HG02642 (cell line): ENCODE results near the gene TGFBR3L.
A peak's percentile ranks its signal among the peaks of the same experiment; 100 is the strongest.
"Not testable (repeated sequence)": the region's sequence is repeated elsewhere in the genome, so short reads cannot be mapped to it uniquely, and the experiment has no call there.

ENCODE experiments used
- ATAC-seq: cut with Tn5 transposase; IDR thresholded peaks from one replicate; pipeline ENCODE4 v1.9.1; 2021; ENCODE audit warnings: mild to moderate bottlenecking; ENCODE audit not compliant: unreplicated experiment, poor library complexity

TGFBR3L gene

GRCh38 chr19:7926727-7927604 lies 12.3 kb downstream of the TGFBR3L start:
- no peak for ATAC-seq

- no peak for ATAC-seq
Measured at GRCh38 chr19:7927605-7928333, 13.1 kb downstream of the TGFBR3L start.

DNA sequence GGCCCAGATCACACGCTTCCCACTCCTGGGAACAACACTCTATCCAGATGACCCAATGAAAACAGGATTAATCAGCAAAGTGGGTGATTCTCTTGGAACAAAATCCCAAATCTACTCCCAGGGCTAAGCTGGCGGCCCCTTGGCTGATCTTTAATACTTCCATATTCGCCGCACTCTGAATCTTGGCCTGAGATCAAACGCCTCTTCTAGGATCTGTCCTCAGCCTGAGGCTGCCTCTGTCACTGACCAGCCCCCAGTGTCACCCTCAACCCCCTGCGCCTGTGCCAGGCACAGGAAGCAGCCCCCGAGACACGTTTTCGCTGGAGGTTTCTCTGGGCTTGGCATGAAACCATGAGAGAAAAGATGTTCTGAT lies 13.7 kb downstream of the TGFBR3L start:
- no peak for ATAC-seq

DNA sequence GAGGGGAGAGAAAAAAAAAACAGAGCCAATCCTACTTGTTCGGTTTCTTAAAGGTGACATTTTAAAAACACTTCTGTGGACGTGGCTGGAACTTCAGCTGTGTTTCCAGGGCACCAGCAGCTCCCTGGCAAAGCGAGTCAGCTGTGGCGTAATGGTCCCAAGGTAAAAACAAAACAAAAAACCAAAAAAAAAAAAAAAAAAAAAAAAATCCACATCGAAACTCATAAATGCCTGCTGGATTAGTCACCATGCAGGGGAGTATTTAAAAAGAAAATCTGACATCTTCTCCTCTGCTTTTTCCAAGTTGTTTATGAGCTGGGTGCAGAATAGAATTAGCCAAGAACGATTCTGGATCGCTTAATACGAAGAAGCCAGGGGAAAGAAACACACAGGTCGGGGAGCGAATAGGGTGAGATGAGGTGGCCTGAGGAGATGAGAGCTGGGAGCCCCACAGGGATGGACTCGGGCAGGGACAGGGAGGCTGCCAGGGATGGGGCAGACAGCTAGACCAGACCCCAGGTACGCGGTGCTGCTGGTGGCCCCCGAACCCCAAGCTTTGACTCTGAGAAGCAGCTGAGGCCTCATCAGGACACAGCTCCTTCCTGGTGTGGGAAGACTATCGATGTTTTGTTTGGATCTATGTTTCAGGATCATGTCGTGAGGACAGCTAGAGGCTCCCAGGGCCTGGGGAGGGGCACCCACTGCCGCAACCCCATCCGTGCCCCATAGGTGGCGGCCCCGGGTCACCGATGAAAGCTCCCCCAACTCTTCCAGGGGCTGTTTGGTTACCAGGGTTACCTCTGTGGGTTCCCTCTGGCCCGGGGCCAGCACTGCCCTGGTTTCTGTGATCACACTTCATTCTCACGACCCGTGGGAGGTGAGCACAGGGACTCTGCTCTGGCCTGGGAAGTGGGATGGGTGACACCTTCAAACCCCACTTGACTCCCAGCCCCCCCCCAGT lies 14.4 kb downstream of the TGFBR3L start:
- no peak for ATAC-seq

DNA sequence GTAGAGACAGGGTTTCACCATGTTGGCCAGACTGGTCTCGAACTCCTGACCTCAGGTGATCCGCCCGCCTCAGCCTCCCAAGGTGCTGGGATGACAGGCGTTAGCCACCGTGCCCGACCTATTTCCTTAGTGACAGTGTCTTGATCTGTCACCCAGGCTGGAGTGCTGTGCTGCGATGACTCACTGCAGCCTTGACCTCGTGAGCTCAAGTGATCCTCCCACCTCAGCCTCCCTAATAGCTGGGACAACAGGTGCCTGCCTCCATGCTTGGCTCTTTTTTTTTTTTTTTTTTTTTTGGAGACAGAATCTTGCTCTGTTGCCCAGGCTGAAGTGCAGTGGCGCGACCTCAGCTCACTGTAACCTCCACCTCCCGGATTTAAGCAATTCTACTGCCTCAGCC lies 15.4 kb downstream of the TGFBR3L start:
- not testable (repeated sequence) for ATAC-seq

DNA sequence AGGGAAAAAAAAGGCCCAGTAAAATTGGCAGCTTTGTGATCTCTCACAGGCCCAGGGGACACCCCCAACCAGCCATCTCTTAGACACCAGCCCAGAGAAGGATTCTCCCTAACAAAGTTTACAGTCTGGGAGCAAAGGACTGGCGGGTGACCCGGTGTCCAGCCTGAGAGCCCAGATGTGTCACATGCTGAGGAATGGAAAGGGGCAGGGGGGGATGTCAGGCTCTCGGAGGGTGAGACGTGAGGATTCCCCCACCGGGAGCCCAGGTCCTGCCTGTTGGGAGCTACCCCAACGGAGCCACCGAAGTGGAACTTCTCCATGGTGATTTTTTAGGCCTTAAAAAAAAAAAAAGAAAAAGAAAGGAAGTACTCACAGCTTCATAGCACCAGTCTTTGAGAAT lies 16.1 kb downstream of the TGFBR3L start:
- ATAC-seq = no peak

DNA sequence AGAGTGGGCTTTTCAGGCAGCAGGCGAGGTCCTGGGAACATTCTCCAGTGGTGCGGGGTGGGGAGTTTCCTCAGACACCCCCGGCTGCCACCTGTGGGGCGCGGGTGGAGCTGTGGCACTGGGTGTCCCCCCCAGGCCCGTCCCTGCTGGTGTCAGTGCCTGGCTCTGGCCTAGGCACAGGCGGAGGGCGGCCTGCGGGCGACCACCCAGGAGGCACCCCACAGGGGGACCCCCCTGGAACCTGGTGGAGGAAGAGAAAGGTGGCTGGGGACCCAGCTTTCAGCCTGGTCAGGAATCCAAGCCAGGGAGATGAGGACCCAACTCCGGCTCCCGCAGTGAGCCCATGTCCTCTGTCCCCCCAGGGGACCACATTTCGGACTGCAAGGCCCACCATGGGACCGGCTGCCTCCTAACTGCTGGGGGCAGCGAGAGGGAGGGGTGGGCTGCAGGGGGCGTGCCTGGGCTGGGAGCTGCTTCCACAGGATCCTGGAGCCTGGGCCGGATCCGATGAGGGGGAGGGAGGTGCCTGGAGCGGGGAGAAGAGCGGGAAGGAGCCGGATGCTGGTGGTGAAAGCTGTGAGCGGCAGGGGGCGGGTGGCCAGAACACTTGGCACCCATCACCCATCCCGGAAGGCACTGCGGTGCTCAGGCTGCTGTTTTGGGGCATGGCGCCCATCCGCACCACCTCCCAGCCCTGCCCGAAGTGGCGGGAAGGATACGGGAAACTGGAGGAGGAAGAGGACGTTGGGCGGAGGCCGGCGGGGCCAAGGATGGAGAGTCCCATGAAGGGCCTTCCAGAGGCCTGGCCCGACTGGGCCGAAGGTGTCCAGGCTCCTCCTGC lies 16.8 kb downstream of the TGFBR3L start:
- ATAC-seq = no peak

- no peak for ATAC-seq
Measured at GRCh38 chr19:7932276-7932929, 17.8 kb downstream of the TGFBR3L start.

- no peak for ATAC-seq
Measured at GRCh38 chr19:7932930-7933300, 18.3 kb downstream of the TGFBR3L start.

GRCh38 chr19:7933411-7933810 lies 18.8 kb downstream of the TGFBR3L start:
- ATAC-seq = no peak

DNA sequence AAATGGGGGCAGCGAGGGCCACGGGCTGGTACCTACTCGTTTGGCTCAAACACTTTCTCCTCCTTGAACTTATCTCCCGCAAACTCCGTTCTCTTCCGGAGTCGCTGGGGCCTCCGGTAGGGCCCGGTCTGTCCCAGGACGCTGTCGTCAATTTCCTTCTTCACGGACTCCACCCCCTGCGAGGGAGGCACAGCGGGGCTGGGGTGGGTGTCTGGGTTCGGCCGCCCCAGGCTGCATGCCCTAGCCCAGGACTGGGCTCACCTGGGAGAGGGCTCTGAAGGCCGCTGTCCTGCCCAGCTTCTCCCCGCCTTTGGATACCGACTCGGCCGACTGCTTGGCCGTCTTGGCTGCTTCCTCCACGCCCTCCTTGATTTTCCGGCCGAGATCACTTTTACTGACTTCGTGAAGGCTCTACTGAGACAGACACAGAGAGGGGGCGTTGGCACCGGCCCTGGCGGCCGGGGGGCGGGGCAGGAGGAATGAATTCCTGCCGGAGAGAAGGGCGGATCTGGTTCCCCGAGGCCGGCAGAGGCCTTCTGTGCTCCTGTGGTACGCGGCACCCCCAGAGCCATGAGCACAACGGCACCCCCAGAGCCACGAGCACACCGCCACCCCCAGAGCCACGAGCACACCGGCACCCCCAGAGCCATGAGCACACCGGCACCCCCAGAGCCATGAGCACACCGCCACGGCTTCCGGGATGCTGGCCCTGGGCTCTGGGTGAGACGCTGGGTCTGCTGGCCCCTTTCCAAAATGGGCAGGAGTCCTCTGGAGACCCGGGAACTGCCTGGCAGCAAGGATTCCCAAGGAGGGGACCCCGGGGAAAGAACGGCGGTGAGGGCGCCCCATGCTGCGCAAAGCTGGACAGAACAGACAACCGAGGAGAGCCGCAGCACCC lies 19.4 kb downstream of the TGFBR3L start:
- ATAC-seq = no peak

DNA sequence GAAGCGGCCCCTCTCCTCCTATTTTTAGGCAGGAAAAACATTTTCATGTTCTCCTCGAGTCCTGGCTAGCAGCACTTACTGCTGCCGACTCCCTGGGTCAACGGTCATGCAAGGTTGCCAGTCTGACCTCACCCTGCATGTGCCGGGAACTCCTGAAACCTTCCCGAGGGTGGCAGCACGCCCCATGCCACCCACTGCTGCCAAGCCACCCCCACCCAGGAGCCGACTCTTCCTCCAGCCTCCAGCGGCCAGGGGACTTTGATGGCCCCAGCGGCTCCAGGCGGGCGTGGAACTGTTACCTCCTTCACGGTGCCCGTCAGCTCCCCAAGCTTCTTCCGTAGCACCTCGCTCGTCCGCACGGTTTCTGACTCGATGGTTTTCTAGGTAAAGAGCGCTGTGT lies 20.1 kb downstream of the TGFBR3L start:
- no peak for ATAC-seq

DNA sequence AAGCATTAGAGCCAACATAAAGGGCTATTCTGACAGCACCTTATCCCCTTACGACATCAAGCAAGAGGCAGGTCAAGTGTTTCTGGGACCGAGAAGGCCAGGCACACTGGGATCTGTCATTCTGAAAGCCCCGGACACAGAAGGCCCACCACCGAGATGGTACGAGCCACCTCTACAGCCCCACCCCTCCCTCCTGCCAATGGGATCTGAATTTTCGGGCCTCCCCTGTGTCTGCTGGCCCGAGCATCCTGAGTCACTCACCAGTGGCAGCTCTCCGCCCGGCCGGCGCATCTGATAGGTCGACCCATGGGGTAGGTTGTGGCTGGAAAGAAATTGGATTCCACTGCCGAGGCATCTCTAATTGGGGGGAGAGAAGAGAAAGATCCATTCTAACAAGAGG lies 26.2 kb downstream of the TGFBR3L start:
- ATAC-seq = no peak

DNA sequence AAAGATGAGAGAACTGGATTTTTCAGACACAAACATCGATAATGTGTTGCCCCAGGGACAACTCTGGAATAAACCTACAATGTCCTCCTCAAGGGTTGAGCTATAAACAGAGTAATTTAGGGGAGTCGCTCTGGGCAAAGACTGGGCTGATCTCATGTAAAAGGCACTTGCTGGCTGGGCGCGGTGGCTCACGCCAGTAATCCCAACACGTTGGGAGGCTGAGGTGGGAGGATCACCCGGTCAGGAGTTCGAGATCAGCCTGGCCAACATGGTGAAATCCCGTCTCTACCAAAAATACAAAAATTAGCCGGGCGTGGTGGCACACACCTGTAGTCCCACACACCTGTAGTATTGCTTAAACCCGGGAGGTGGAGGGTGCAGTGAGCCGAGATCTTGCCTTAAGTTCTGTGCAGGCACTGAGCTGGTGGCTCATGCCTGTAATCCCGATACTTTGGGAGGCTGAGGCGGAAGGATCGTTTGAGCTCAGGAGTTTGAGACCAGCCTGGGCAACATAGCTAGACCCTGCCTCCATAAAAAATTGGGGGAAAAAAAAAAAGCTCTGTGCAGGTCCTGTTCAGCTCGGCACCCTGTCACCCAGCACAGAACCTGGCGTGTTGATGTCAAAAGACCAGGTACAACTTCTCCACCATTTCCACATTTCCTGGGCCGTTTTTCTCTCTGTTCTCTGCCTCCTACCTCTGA lies 27.4 kb downstream of the TGFBR3L start:
- ATAC-seq = no peak

DNA sequence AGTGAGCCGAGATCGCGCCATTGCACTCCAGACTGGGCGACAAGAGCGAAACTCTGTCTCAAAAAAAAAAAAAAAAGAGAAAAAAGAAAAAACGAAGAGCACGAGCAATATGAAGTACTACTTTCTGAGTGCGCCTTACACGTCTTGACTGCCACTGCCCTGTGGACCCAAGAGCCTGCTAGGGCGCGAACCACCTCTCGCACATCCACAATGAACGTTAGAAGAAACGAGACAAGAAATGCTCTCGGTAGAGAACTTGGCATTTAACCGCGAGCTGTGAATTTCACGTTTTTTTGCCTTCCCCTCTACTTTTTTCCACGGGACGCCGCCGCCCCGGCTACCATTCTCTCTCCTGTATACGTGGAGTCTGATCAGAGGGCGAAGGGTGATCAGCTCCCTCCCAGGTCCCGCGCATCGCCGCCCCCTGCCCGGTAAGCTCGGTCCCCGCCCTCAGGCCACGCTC lies 28.4 kb downstream of the TGFBR3L start:
- peak; percentile 19 for ATAC-seq

DNA sequence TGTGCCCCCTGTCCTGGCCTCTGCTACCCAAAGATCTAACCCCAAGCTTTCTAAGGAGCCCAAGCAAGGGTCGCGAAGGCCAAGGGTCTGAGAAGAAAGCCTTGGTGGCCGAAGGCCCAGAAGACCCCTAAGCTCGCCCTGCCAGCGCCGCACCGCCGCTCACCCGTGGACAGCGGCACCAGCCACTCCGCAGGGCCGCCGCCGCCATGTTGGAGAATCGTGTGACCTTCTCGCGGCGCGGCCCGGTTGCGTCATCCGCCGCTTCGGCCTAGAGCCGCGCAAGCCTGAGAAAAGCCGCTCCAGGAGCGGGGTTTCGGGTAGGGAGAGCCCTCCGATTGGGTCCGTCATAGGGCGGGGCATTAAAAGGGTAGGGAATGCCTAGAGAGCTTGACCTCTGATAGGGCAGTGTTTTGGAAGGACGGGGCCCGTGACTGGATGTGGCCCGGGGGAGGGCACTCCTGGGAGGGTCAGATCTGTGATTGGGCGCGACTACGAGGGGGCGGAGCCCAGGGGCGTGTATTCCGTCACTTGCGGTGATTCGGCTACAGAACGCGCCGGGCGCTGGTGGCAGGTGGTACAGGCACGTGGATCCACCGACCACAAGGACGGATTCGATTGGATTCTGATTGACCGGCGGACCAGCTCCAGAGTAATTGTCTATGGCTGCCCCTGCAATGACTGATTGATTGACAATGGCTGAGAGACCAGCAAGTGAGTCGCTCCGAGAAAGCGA lies 29.0 kb downstream of the TGFBR3L start, which contains the start of gene TIMM44:
Gene TIMM44, minus strand, starts transcription at position 223 of the 733 bp plus-strand sequence. Its CDS starts 15 bp downstream, at position 208.
- ATAC-seq = peak; percentile 96
